OCI-LY1 (cell line): ENCODE results near the gene CD160.

ENCODE experiments used
- CTCF ChIP-seq: fragments of 200-600 bp; sonication (generic), shearing (Covaris generic); IDR thresholded peaks from 2 replicates; pipeline ENCODE4 v1.5.1; 2017; ENCODE audit warnings: mild to moderate bottlenecking, antibody characterized with exemption, low read length, moderate library complexity, mixed read lengths
- EZH2 ChIP-seq: fragments of 200-600 bp; sonication (generic), shearing (Covaris generic); IDR thresholded peaks from 2 replicates; pipeline ENCODE4 v1.8.0; 2017; ENCODE audit warnings: borderline replicate concordance, mixed run types, mild to moderate bottlenecking, antibody characterized with exemption, low read length, moderate library complexity, mixed read lengths

DNA sequence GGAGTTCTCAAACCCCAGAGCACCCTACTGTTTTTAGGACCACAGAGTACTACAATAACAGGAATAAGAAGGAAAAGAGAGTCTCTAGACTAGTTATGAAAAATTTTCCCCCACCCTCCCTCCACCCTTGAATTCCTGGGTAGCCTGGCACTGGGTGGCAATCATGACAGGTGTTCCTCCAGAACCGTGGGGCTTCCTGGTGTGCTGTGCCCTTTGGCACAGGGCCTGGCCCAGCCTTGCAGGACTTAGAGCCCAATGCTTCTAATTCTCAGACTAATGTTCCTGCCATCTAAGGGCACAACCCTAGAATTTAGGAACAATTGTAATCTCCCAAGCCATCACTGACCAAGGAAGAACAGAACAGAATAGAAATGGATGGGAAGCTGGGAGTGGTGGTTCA lies 1.5 kb upstream of the CD160 start:
- TF ChIP-seq CTCF (no peak), EZH2 (no peak)
